GM23338 (cell line): ENCODE data around the gene STX8. TPM values are rescaled to one million over a fixed set of nuclear protein-coding genes. Genes with fewer than 3 reads are reported as not detected.

Experiments used
- ATAC-seq: fragments of 200-7000 bp; cut with Tn5 transposase; 3 replicates; pipeline ENCODE4 v1.9.1; 2020
- DNase-seq: peaks from one replicate; pipeline ENCODE4 v3.0.0-alpha.2; 2015; ENCODE audit warnings: low spot score
- H2AFZ ChIP-seq: fragments of 200-600 bp; sonication (generic); 2 replicates; pipeline ENCODE4 v1.8.0; 2016; ENCODE audit warnings: antibody characterized with exemption, mild to moderate bottlenecking, moderate library complexity
- H3F3A ChIP-seq: fragments of 200-600 bp; sonication (generic); replicated peaks from 2 replicates; pipeline ENCODE4 v1.8.0; 2017; ENCODE audit warnings: antibody characterized with exemption, mixed run types, low read depth
- H3K27ac ChIP-seq: fragments of 200-600 bp; sonication (generic); 2 replicates; pipeline ENCODE4 v1.6.1; 2016; ENCODE audit warnings: low read depth
- H3K27me3 ChIP-seq: fragments of 200-600 bp; sonication (generic); 2 replicates; pipeline ENCODE4 v1.8.0; 2016; ENCODE audit warnings: mild to moderate bottlenecking, mixed run types, moderate library complexity; ENCODE audit not compliant: insufficient read depth
- H3K36me3 ChIP-seq: fragments of 200-600 bp; sonication (generic); 2 replicates; pipeline ENCODE4 v1.8.0; 2016; ENCODE audit warnings: mild to moderate bottlenecking; ENCODE audit not compliant: insufficient read depth
- H3K4me1 ChIP-seq: fragments of 200-600 bp; sonication (generic); 2 replicates; pipeline ENCODE4 v1.8.0; 2016; ENCODE audit warnings: mild to moderate bottlenecking, moderate library complexity; ENCODE audit not compliant: insufficient read depth
- H3K4me2 ChIP-seq: fragments of 200-600 bp; sonication (generic); 2 replicates; pipeline ENCODE4 v1.7.1; 2017; ENCODE audit warnings: mixed run types
- H3K4me3 ChIP-seq: fragments of 200-600 bp; sonication (generic); 2 replicates; pipeline ENCODE4 v1.6.1; 2016; ENCODE audit warnings: mixed run types
- H3K79me2 ChIP-seq: fragments of 200-600 bp; sonication (generic); replicated peaks from 2 replicates; pipeline ENCODE4 v1.8.0; 2017; ENCODE audit warnings: mild to moderate bottlenecking; ENCODE audit not compliant: insufficient read depth
- H3K9me2 ChIP-seq: fragments of 200-600 bp; sonication (generic); 2 replicates; pipeline ENCODE4 v1.8.0; 2017; ENCODE audit not compliant: insufficient read depth
- H4K20me1 ChIP-seq: fragments of 200-600 bp; sonication (generic); replicated peaks from 2 replicates; pipeline ENCODE4 v1.8.0; 2017; ENCODE audit warnings: mild to moderate bottlenecking; ENCODE audit not compliant: insufficient read depth
- H3K27ac Mint-ChIP-seq: 2 replicates; pipeline ENCODE4 v1.8.0; 2020; ENCODE audit warnings: inconsistent platforms, mild to moderate bottlenecking, moderate library complexity, mixed read lengths
- H3K27me3 Mint-ChIP-seq: 3 replicates; pipeline ENCODE4 v1.8.0; 2022; ENCODE audit warnings: low read depth, mild to moderate bottlenecking, moderate library complexity, mixed read lengths, inconsistent platforms; ENCODE audit not compliant: insufficient read depth, poor library complexity
- H3K36me3 Mint-ChIP-seq: 3 replicates; pipeline ENCODE4 v1.8.0; 2021; ENCODE audit warnings: low read depth, mild to moderate bottlenecking, inconsistent platforms, moderate library complexity, mixed read lengths
- H3K4me1 Mint-ChIP-seq: 3 replicates; pipeline ENCODE4 v1.8.0; 2020; ENCODE audit warnings: mild to moderate bottlenecking, inconsistent platforms, mixed read lengths
- H3K4me3 Mint-ChIP-seq: 3 replicates; pipeline ENCODE4 v1.8.0; 2021; ENCODE audit warnings: moderate library complexity, mild to moderate bottlenecking, inconsistent platforms, mixed read lengths
- H3K9me3 Mint-ChIP-seq: 3 replicates; pipeline ENCODE4 v1.8.0; 2020; ENCODE audit warnings: moderate library complexity, mild to moderate bottlenecking, inconsistent platforms, mixed read lengths
- CREB1 ChIP-seq: fragments of 250-450 bp; sonication (Bioruptor Pico); IDR thresholded peaks from 2 replicates; pipeline ENCODE4 v1.5.0; 2020; ENCODE audit warnings: low read depth, mild to moderate bottlenecking, moderate library complexity
- CTCF ChIP-seq, 2 experiments: fragments of 200-600 bp in 1 of 2; sonication (generic) in 1 of 2; conservative IDR thresholded peaks; 2 replicates each; pipeline versions ENCODE4 v1.5.1 to v1.6.1; 2016 to 2017; ENCODE audit warnings: antibody characterized with exemption in 2 of 2, low read depth in 2 of 2, mild to moderate bottlenecking in 2 of 2, moderate library complexity in 1 of 2
- ETS1 ChIP-seq: IDR thresholded peaks from 2 replicates; pipeline ENCODE4 v1.6.1; 2016; ENCODE audit warnings: antibody characterized with exemption
- EZH2 ChIP-seq: fragments of 200-600 bp; sonication (generic); IDR thresholded peaks from one replicate; pipeline ENCODE4 v1.8.0; 2017; ENCODE audit warnings: antibody characterized with exemption, mild to moderate bottlenecking, low read depth; ENCODE audit not compliant: unreplicated experiment
- EZH2phosphoT487 ChIP-seq: fragments of 200-600 bp; sonication (generic); IDR thresholded peaks from one replicate; pipeline ENCODE4 v1.8.1; 2018; ENCODE audit warnings: antibody characterized with exemption; ENCODE audit not compliant: unreplicated experiment
- JUNB ChIP-seq: IDR thresholded peaks from one replicate; pipeline ENCODE4 v1.6.1; 2016; ENCODE audit warnings: antibody characterized with exemption; ENCODE audit not compliant: unreplicated experiment
- POLR2AphosphoS5 ChIP-seq: IDR thresholded peaks from 2 replicates; pipeline ENCODE4 v1.6.1; 2016; ENCODE audit warnings: antibody characterized with exemption, low read depth
- ZNF114 ChIP-seq: fragments of 250-450 bp; sonication (Bioruptor Pico); IDR thresholded peaks from 2 replicates; pipeline ENCODE4 v1.5.0; 2020; ENCODE audit warnings: mild to moderate bottlenecking, moderate library complexity
- ZNF331 ChIP-seq: fragments of 250-450 bp; sonication (Bioruptor Pico); IDR thresholded peaks from 2 replicates; pipeline ENCODE4 v1.5.0; 2020; ENCODE audit warnings: low read depth, mild to moderate bottlenecking, moderate library complexity
- ZNF462 ChIP-seq: fragments of 250-450 bp; sonication (Bioruptor Pico); IDR thresholded peaks from 2 replicates; pipeline ENCODE4 v1.5.0; 2020; ENCODE audit warnings: mild to moderate bottlenecking, moderate library complexity
- polyA plus RNA-seq: library from polyadenylated mRNA; unstranded; fragments of >200 nt; fragmentation: Nextera tagmentation; extraction: Ambion mirVana; gene quantifications from 2 replicates; pipeline ENCODE4 v1.2.1, GENCODE V29; 2016
- total RNA-seq: library from RNA; depleted of rRNA; stranded (reverse); fragments of >200 nt; shearing (Covaris generic); gene quantifications from 2 replicates; pipeline ENCODE4 v1.2.3, GENCODE V29; 2014

STX8 gene
- total and polyA plus RNA-seq, 2 experiments from 2014 or later: 59.4 to 82.3 TPM

- no peak for TF ChIP-seq CTCF (conservative IDR thresholded peaks at IDR 0.05; ENCODE audit: low read depth in 2 of 2)
- no peak for TF ChIP-seq EZH2
- no peak for TF ChIP-seq ETS1
- no peak for TF ChIP-seq POLR2AphosphoS5
Measured at GRCh38 chr17:9241774-9242496, 333.7 kb downstream of the STX8 start (continued).

- Mint-ChIP-seq H3K36me3 (no peaks in the 10 kb centered on the region; the same call in 2 of the 3 replicates), H3K4me1 (peaks cover 43% of the 10 kb centered on the region), H3K27ac (0 out of 2 replicates have a peak overlapping the region, but pooled peaks have one; percentile 48), H3K4me3 (peak overlapping the region; percentile 24; the same call in 1 of the 3 replicates), H3K27me3 (peaks cover 16% of the 10 kb centered on the region), H3K9me3 (no peaks in the 10 kb centered on the region; the same call in 2 of the 3 replicates)
- ATAC-seq (peak; percentile 8), DNase-seq (no peak)
- H4K20me1 ChIP-seq: no peaks in the 10 kb centered on the region
- peak overlapping the region; percentile 78; the same call in 1 of the 2 replicates for H3K4me2 ChIP-seq
- H3F3A ChIP-seq: no peaks in the 10 kb centered on the region
- no peaks in the 10 kb centered on the region for H3K36me3 ChIP-seq
- H2AFZ ChIP-seq: no peak overlapping the region
- no peak overlapping the region for H3K4me3 ChIP-seq
- H3K27me3 ChIP-seq: peaks cover 12% of the 10 kb centered on the region; the same call in 1 of the 2 replicates
- peaks cover 21% of the 10 kb centered on the region for H3K4me1 ChIP-seq
- no peak overlapping the region for H3K27ac ChIP-seq
- no peaks in the 10 kb centered on the region for H3K79me2 ChIP-seq
- H3K9me2 ChIP-seq: no peaks in the 10 kb centered on the region
- no peak for TF ChIP-seq ZNF331 (CRISPR knock-in tag)
- TF ChIP-seq ZNF462 (CRISPR knock-in tag): no peak
- no peak for TF ChIP-seq CREB1 (CRISPR knock-in tag)
- no peak for TF ChIP-seq ZNF114 (CRISPR knock-in tag)
- no peak for TF ChIP-seq EZH2
- no peak for TF ChIP-seq JUNB
- no peak for TF ChIP-seq ETS1
- TF ChIP-seq EZH2phosphoT487: no peak
- no peak for TF ChIP-seq POLR2AphosphoS5
- no peak for TF ChIP-seq CTCF (conservative IDR thresholded peaks at IDR 0.05; ENCODE audit: low read depth in 2 of 2)
Measured at GRCh38 chr17:9241371-9241712, 334.3 kb downstream of the STX8 start.
